Measurements from ENCODE around the gene JUN. TPM values are rescaled to one million over a fixed set of nuclear protein-coding genes. Genes with fewer than 3 reads are reported as not detected.

The JUN gene
- total RNA-seq, 2 experiments from 2014 or later = 30.1 to 35.6 TPM

GRCh38 chr1:58779801-58780382 lies 4.0 kb downstream of the JUN start:
- peaks cover 14% of the 10 kb centered on the region for H3K27me3 Mint-ChIP-seq
- H3K27ac Mint-ChIP-seq = no peak overlapping the region
- H3K9me3 Mint-ChIP-seq = no peaks in the 10 kb centered on the region
- H3K4me3 Mint-ChIP-seq = no peak overlapping the region
- H3K4me1 Mint-ChIP-seq = peaks cover 18% of the 10 kb centered on the region
- ChIA-PET POLR2A (no interaction called here), CTCF (interaction anchor here (1.0 kb wide), 1 partner anchor 12 kb away, joined by 5 read pairs; no protein-coding TSS in a partner anchor)
- DNase-seq = no peak
- H3K36me3 Mint-ChIP-seq (ENCODE audit: low read depth) = peaks cover 10% of the 10 kb centered on the region

GRCh38 chr1:58779059-58779754 lies 4.6 kb downstream of the JUN start:
- ChIA-PET CTCF (interaction anchor here (0.6 to 1.0 kb wide), 2 partner anchors 12 to 80 kb away, joined by 4 to 5 read pairs; no protein-coding TSS in a partner anchor), POLR2A (interaction anchor here (0.5 kb wide), 1 partner anchor 84 kb away, joined by 9 read pairs; no protein-coding TSS in a partner anchor)
- H3K27me3 Mint-ChIP-seq = peaks cover 14% of the 10 kb centered on the region
- peaks cover 10% of the 10 kb centered on the region for H3K36me3 Mint-ChIP-seq (ENCODE audit: low read depth)
- DNase-seq = no peak
- peaks cover 17% of the 10 kb centered on the region for H3K4me1 Mint-ChIP-seq
- no peak overlapping the region for H3K27ac Mint-ChIP-seq
- no peaks in the 10 kb centered on the region for H3K9me3 Mint-ChIP-seq
- H3K4me3 Mint-ChIP-seq = no peak overlapping the region

- Mint-ChIP-seq H3K4me1 (peaks cover 22% of the 10 kb centered on the region), H3K27ac (no peak overlapping the region), H3K9me3 (no peaks in the 10 kb centered on the region), H3K27me3 (peaks cover 14% of the 10 kb centered on the region), H3K4me3 (no peak overlapping the region), H3K36me3 (ENCODE audit: low read depth) (peaks cover 10% of the 10 kb centered on the region)
- POLR2A ChIA-PET = interaction anchor here (0.5 kb wide), 1 partner anchor 83 kb away, joined by 9 read pairs; no protein-coding TSS in a partner anchor
- DNase-seq = no peak
- CTCF ChIA-PET = interaction anchor here (1.3 kb wide), 1 partner anchor 198 kb away, joined by 3 read pairs; no protein-coding TSS in a partner anchor
Measured at GRCh38 chr1:58778385-58779000, 5.4 kb downstream of the JUN start.

- Mint-ChIP-seq H3K36me3 (ENCODE audit: low read depth) (no peaks in the 10 kb centered on the region), H3K9me3 (no peaks in the 10 kb centered on the region), H3K27me3 (peaks cover 5% of the 10 kb centered on the region), H3K27ac (peak overlapping the region; percentile 58), H3K4me1 (peaks cover 14% of the 10 kb centered on the region), H3K4me3 (no peak overlapping the region)
- POLR2A ChIA-PET = no interaction called here
- CTCF ChIA-PET = interaction anchor here (0.6 to 3.1 kb wide), 2 partner anchors 8 to 299 kb away, joined by 3 to 21 read pairs; no protein-coding TSS in a partner anchor
- DNase-seq = no peak
Measured at GRCh38 chr1:58774027-58774426, 9.8 kb downstream of the JUN start.

GRCh38 chr1:58773406-58773840 lies 10.4 kb downstream of the JUN start:
- peak; percentile 26 for DNase-seq

GRCh38 chr1:58769809-58770320 lies 14.0 kb downstream of the JUN start:
- Mint-ChIP-seq H3K9me3 (no peaks in the 10 kb centered on the region), H3K27ac (no peak overlapping the region), H3K36me3 (ENCODE audit: low read depth) (no peaks in the 10 kb centered on the region), H3K4me3 (no peak overlapping the region), H3K4me1 (peaks cover 14% of the 10 kb centered on the region), H3K27me3 (peaks cover 7% of the 10 kb centered on the region)
- DNase-seq = no peak
- ChIA-PET POLR2A (no interaction called here), CTCF (no interaction called here)

More at GRCh38 chr1:58773406-58773840, 10.4 kb downstream of the JUN start:
- H3K36me3 Mint-ChIP-seq (ENCODE audit: low read depth) = no peaks in the 10 kb centered on the region
- peaks cover 14% of the 10 kb centered on the region for H3K4me1 Mint-ChIP-seq
- CTCF ChIA-PET = interaction anchor here (0.6 to 3.1 kb wide), 2 partner anchors 9 to 300 kb away, joined by 3 to 21 read pairs; no protein-coding TSS in a partner anchor
- no peak overlapping the region for H3K4me3 Mint-ChIP-seq
- H3K27ac Mint-ChIP-seq = peak overlapping the region; percentile 58
- H3K9me3 Mint-ChIP-seq = no peaks in the 10 kb centered on the region
- POLR2A ChIA-PET = no interaction called here
- H3K27me3 Mint-ChIP-seq = peaks cover under 1% of the 10 kb centered on the region

GRCh38 chr1:58768971-58769808 lies 14.7 kb downstream of the JUN start:
- no peak overlapping the region for H3K27ac Mint-ChIP-seq
- H3K4me1 Mint-ChIP-seq = peaks cover 14% of the 10 kb centered on the region
- POLR2A ChIA-PET = no interaction called here
- no peaks in the 10 kb centered on the region for H3K9me3 Mint-ChIP-seq
- no peak overlapping the region for H3K4me3 Mint-ChIP-seq
- no peaks in the 10 kb centered on the region for H3K36me3 Mint-ChIP-seq (ENCODE audit: low read depth)
- peaks cover 10% of the 10 kb centered on the region for H3K27me3 Mint-ChIP-seq
- CTCF ChIA-PET = no interaction called here
- peak; percentile 36 for DNase-seq

- DNase-seq = no peak
- H3K27ac Mint-ChIP-seq = no peak overlapping the region
- no peak overlapping the region for H3K4me3 Mint-ChIP-seq
- H3K4me1 Mint-ChIP-seq = peaks cover 5% of the 10 kb centered on the region
- ChIA-PET CTCF (interaction anchor here (1.3 kb wide), 1 partner anchor 12 kb away, joined by 5 read pairs; no protein-coding TSS in a partner anchor), POLR2A (interaction anchor here (0.6 kb wide), 1 partner anchor 14 kb away, joined by 3 read pairs; no protein-coding TSS in a partner anchor)
- peaks cover 10% of the 10 kb centered on the region for H3K27me3 Mint-ChIP-seq
- H3K9me3 Mint-ChIP-seq = no peaks in the 10 kb centered on the region
- H3K36me3 Mint-ChIP-seq (ENCODE audit: low read depth) = no peaks in the 10 kb centered on the region
Measured at GRCh38 chr1:58768191-58768731, 15.6 kb downstream of the JUN start.

- CTCF ChIA-PET = interaction anchor here (0.6 to 1.3 kb wide), 5 partner anchors 10 to 992 kb away, joined by 3 to 5 read pairs (median 3); no protein-coding TSS in a partner anchor
- Mint-ChIP-seq H3K27ac (no peak overlapping the region), H3K4me3 (no peak overlapping the region), H3K36me3 (ENCODE audit: low read depth) (no peaks in the 10 kb centered on the region), H3K9me3 (no peaks in the 10 kb centered on the region), H3K27me3 (peaks cover 10% of the 10 kb centered on the region), H3K4me1 (no peaks in the 10 kb centered on the region)
- POLR2A ChIA-PET = no interaction called here
- no peak for DNase-seq
Measured at GRCh38 chr1:58767143-58767542, 16.7 kb downstream of the JUN start.

GRCh38 chr1:58765441-58765840 lies 18.4 kb downstream of the JUN start:
- DNase-seq = no peak
- Mint-ChIP-seq H3K4me1 (no peaks in the 10 kb centered on the region), H3K36me3 (ENCODE audit: low read depth) (no peaks in the 10 kb centered on the region), H3K4me3 (no peak overlapping the region), H3K9me3 (no peaks in the 10 kb centered on the region), H3K27ac (no peak overlapping the region), H3K27me3 (peaks cover 10% of the 10 kb centered on the region)
- POLR2A ChIA-PET = no interaction called here
- CTCF ChIA-PET = interaction anchor here (1.0 kb wide), 1 partner anchor 14 kb away, joined by 4 read pairs; no protein-coding TSS in a partner anchor

GRCh38 chr1:58765006-58765405 lies 18.8 kb downstream of the JUN start:
- CTCF ChIA-PET = interaction anchor here (1.0 kb wide), 1 partner anchor 13 kb away, joined by 4 read pairs; no protein-coding TSS in a partner anchor
- Mint-ChIP-seq H3K36me3 (ENCODE audit: low read depth) (no peaks in the 10 kb centered on the region), H3K4me3 (no peak overlapping the region), H3K4me1 (no peaks in the 10 kb centered on the region), H3K27me3 (peaks cover 10% of the 10 kb centered on the region), H3K9me3 (no peaks in the 10 kb centered on the region), H3K27ac (no peak overlapping the region)
- POLR2A ChIA-PET = no interaction called here
- DNase-seq = no peak

All from activated CD4-positive, alpha-beta T cell treated with anti-CD3 and anti-CD28 coated beads, Interleukin-2, amount 10 ng/mL, durations not matched to agents 7 days and 5 days (primary cell).